HEK293T (cell line): Measurements from ENCODE around the gene LARGE1.

ENCODE experiments used
- ARNT ChIP-seq: fragments of 450-650 bp; IDR thresholded peaks from 2 replicates; pipeline ENCODE4 v1.6.1; 2017; ENCODE audit warnings: mild to moderate bottlenecking
- CTBP1 ChIP-seq: fragments of 450-650 bp; IDR thresholded peaks from 2 replicates; pipeline ENCODE4 v1.6.1; 2016; ENCODE audit warnings: borderline replicate concordance
- FOXA1 ChIP-seq: fragments of 450-650 bp; IDR thresholded peaks from 2 replicates; pipeline ENCODE4 v1.6.1; 2016; ENCODE audit warnings: mild to moderate bottlenecking
- FOXK2 ChIP-seq: fragments of 450-650 bp; IDR thresholded peaks from 2 replicates; pipeline ENCODE4 v1.6.1; 2016; ENCODE audit warnings: mild to moderate bottlenecking
- LEF1 ChIP-seq: fragments of 450-650 bp; IDR thresholded peaks from 2 replicates; pipeline ENCODE4 v1.6.1; 2017; ENCODE audit warnings: mild to moderate bottlenecking, borderline replicate concordance

DNA sequence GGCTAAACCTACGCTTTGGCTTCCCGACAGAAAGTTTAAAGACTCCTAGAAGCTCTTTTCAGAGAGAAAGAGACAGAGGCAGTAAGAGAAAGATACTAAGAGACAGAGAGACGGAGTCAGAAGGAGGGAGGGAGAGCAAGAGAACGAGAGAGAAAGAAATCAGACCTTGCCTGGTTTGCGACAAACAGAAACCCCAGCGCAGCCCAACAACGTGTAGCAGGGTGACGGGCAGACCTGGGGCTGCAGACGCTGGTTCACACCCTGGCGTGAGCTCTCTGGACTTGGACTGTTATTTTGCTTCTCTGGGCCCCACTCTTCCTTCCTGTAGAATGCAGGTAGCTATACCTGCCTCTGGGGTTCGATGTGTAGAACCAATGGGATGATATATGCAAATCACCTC lies 617.7 kb downstream of the LARGE1 start:
- TF ChIP-seq FOXK2 = no peak
- TF ChIP-seq ARNT = no peak
- TF ChIP-seq FOXA1 = no peak
- no peak for TF ChIP-seq LEF1
- TF ChIP-seq CTBP1 = no peak
